GM18870 (cell line): ENCODE data around the gene SFT2D3.

Source experiments
- ATAC-seq: cut with Tn5 transposase; IDR thresholded peaks from one replicate; pipeline ENCODE4 v1.9.1; 2021; ENCODE audit warnings: moderate library complexity; ENCODE audit not compliant: unreplicated experiment

Gene SFT2D3

GRCh38 chr2:127681288-127681804, 20.0 kb upstream of the SFT2D3 start:
- no peak for ATAC-seq

DNA sequence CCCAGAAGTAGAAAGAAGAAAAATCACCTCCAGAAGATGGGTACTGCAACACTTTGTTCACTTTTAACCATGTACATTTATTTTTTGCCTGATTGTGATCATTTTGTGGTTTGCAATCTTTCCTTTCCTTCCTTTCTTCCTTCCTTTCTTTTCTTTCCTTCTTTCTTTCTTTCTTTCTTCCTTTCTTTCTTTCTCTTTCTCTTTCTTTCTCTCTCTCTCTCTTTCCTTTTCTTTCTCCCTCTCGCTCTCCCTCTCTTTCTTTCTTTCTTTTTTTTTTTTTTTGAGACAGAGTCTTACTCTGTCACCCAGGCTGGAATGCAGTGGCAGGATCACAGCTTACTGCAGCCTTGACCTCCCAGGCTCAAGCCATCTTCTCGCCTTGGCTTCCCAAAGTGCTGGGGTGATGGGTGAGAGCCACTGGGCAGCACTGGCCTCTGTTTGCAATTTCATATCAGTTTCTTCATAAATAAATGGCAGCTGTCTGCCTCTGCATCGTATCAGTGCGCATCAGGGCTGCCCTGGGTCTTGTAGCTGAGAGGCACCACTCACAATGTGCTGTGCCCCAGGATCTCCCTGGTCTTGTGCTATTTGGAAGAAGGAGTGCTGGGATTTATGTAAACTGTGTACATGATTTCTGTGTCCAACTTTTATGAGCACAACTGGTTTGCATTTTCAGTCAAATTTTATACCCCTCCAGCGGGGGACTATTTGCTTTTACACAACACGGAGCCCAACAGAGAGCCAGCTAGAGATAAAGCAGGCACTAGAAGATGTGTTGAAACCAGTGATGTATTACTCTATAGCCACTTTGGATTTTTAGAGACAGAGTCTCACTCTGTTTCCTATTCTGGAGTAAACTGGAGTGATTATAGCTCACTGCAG, 19.1 kb upstream of the SFT2D3 start:
- ATAC-seq: no peak

DNA sequence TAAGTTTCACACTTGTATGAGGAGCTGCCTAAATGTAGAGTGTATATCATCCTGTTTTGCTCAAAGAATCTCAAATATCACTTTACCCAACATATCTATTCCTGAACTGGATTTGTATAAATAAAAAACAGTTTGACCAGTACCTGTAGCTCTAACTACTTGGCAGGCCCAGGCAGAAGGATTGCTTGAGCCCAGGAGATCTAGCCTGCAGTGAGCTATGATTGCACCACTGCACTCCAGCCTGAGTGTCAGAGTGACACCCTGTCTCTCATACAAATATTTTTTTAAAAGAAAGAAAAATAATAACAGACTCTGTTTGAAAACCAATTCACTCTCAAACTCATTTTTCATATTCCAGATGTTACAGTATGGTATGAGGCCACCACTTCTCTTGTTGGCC, 18.2 kb upstream of the SFT2D3 start:
- no peak for ATAC-seq

- no peak for ATAC-seq
Observed at GRCh38 chr2:127683757-127684156, 17.5 kb upstream of the SFT2D3 start.

- no peak for ATAC-seq
Observed at GRCh38 chr2:127685410-127686080, 15.8 kb upstream of the SFT2D3 start.

- ATAC-seq: no peak
Observed at GRCh38 chr2:127688405-127688804, 12.9 kb upstream of the SFT2D3 start.

- no peak for ATAC-seq
Observed at GRCh38 chr2:127690696-127691095, 10.6 kb upstream of the SFT2D3 start.

DNA sequence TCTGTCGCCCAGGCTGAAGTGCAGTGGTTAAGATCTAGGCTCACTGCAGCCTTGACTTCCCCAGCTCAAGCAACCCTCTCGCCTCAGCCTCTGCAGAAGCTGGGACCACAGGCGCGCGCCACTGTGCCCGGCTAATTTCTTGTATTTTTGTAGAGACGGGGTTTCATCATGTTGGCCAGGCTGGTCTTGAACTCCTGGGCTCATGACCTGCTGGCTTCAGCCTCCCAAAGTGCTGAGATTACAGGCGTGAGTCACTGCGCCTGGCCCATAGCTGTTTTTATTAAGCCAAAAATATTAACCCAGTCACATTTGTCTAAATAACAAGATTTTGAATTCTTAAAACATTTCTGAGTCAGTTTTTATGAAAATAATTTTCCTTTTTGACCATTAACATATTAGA, 6.3 kb upstream of the SFT2D3 start:
- ATAC-seq: no peak

- ATAC-seq: no peak
Observed at GRCh38 chr2:127695491-127696472, 5.5 kb upstream of the SFT2D3 start.

GRCh38 chr2:127697482-127698180, 3.7 kb upstream of the SFT2D3 start:
- ATAC-seq: no peak

DNA sequence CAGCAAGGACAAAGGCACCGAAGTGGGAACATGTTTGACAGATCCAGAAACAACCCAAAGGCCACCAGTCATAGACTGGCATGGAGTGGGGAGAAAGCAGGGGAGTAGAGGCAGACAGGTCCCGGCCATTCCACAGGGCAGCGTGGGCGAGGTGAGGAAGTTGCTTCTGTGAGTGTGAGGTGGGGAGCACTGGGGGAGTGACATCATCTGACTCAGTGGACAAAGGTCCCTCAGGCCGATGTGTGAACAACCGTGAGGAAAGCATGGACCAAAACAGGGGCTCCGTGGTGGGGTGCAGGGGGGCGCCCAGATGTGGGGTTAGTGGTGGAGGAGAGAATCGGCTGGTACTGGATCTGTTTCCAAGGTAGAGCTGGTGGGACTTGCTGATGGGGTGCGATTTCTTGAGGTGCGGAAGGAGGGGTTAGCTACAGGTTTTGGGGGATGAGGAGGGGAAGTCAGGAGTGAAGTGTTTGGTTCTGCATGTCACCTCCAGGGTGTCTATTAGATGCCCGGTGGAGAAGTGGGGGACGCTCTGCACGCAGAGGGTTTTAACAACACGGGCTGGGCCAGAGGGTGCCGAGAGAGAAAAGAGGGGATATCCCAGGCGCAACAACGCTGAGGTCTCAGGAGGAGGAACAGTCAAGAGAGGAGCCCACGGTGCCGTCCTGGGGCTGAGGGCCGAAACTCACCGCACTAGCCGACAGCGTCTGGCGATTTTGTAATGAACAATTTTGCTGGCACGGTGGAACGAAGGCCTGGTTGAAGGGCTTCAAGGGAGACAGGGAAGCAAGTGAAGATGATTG, 2.5 kb upstream of the SFT2D3 start:
- ATAC-seq: no peak

- ATAC-seq: peak; percentile 66
Observed at GRCh38 chr2:127700527-127701192, 637 bp upstream of the SFT2D3 start.

- peak; percentile 31 for ATAC-seq
Observed at GRCh38 chr2:127701651-127702394, 526 bp downstream of the SFT2D3 start.

GRCh38 chr2:127702395-127703009, 1.2 kb downstream of the SFT2D3 start:
- no peak for ATAC-seq

GRCh38 chr2:127703282-127703681, 2.0 kb downstream of the SFT2D3 start:
- no peak for ATAC-seq

- ATAC-seq: no peak
Observed at GRCh38 chr2:127704641-127705390, 3.5 kb downstream of the SFT2D3 start.
